Nephron progenitor cell (in vitro differentiated cells): ENCODE measurements around the gene PTPN21.

Experiments
- DNase-seq: peaks from one replicate; pipeline ENCODE4 v3.0.0; 2021
- H3K27ac Mint-ChIP-seq: 2 replicates; pipeline ENCODE4 v1.8.0; 2021; ENCODE audit warnings: mild to moderate bottlenecking, moderate library complexity, mixed read lengths
- H3K27me3 Mint-ChIP-seq: 2 replicates; pipeline ENCODE4 v1.8.0; 2021; ENCODE audit warnings: mild to moderate bottlenecking, low read depth, mixed read lengths; ENCODE audit not compliant: poor library complexity
- H3K36me3 Mint-ChIP-seq: 2 replicates; pipeline ENCODE4 v1.8.0; 2021; ENCODE audit warnings: low read depth, mixed read lengths
- H3K4me1 Mint-ChIP-seq: 2 replicates; pipeline ENCODE4 v1.8.0; 2021; ENCODE audit warnings: mixed read lengths
- H3K4me3 Mint-ChIP-seq: 2 replicates; pipeline ENCODE4 v1.8.0; 2021; ENCODE audit warnings: mild to moderate bottlenecking, moderate library complexity, mixed read lengths
- H3K9me3 Mint-ChIP-seq: 2 replicates; pipeline ENCODE4 v1.8.0; 2021; ENCODE audit warnings: mild to moderate bottlenecking, moderate library complexity, mixed read lengths
- CTCF ChIP-seq: fragments of 200-600 bp; sonication (generic); IDR thresholded peaks from 2 replicates; pipeline ENCODE4 v1.5.0; 2021; ENCODE audit warnings: antibody characterized with exemption

Gene PTPN21

DNA sequence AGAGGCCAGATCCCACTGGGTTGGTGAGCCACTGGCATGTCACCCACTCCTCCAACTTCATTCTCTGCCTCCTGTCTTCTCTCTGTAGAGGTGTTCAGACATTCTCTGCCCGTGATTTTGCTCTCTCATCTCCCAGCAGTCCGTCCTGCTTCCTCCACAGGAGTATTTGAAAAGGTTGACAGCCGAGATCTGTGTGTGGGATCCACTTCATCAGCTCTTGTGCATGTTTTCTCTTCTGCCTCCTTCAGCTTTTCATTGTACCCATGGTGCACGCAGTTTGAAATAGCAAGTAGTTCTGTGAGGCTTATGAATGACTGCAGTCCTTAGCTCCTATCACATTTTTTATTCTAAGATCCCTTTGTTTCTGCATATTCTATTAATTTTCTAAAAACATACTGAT lies 42.8 kb upstream of the PTPN21 start:
- DNase-seq, result no peak
- Mint-ChIP-seq H3K27me3 (no peaks in the 10 kb centered on the region), H3K27ac (peak overlapping the region; percentile 69), H3K4me3 (no peak overlapping the region), H3K4me1 (peaks cover 43% of the 10 kb centered on the region), H3K9me3 (no peaks in the 10 kb centered on the region), H3K36me3 (peaks cover 89% of the 10 kb centered on the region)
- no peak for TF ChIP-seq CTCF

DNA sequence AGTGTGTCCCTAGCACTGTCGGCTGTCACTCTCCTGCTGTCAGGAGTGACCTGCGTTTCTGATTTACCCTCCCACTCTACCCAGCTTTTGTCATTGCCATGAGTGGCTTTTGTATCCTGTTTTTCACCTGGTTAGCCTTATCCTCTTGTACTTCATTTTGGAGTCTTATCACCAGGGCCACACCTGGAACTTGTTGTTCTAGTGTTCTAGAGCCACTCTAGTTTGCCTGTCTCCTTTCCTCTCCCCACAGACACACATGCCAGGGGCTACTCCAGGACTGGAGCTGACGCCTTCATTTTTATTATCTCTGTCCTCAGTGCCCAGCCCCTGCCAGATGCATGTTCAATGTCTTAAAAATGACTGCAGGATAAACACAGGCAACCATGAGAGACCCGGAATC lies 42.2 kb upstream of the PTPN21 start:
- H3K4me1 Mint-ChIP-seq, result peaks cover 43% of the 10 kb centered on the region
- H3K27ac Mint-ChIP-seq, result peak overlapping the region; percentile 69
- TF ChIP-seq CTCF, result no peak
- no peaks in the 10 kb centered on the region for H3K27me3 Mint-ChIP-seq
- no peak for DNase-seq
- no peak overlapping the region for H3K4me3 Mint-ChIP-seq
- H3K36me3 Mint-ChIP-seq, result peaks cover 85% of the 10 kb centered on the region
- no peaks in the 10 kb centered on the region for H3K9me3 Mint-ChIP-seq

GRCh38 chr14:88592031-88592430 lies 37.2 kb upstream of the PTPN21 start:
- Mint-ChIP-seq H3K27ac (peak overlapping the region; percentile 17), H3K27me3 (no peaks in the 10 kb centered on the region), H3K36me3 (peaks cover 73% of the 10 kb centered on the region), H3K9me3 (peaks cover 4% of the 10 kb centered on the region), H3K4me1 (peaks cover 3% of the 10 kb centered on the region), H3K4me3 (no peak overlapping the region)
- DNase-seq, result no peak
- no peak for TF ChIP-seq CTCF

GRCh38 chr14:88590173-88590572 lies 35.4 kb upstream of the PTPN21 start:
- H3K36me3 Mint-ChIP-seq, result peaks cover 79% of the 10 kb centered on the region
- H3K4me3 Mint-ChIP-seq, result no peak overlapping the region

GRCh38 chr14:88588081-88588480 lies 33.3 kb upstream of the PTPN21 start:
- no peak overlapping the region for H3K4me3 Mint-ChIP-seq
- no peak for DNase-seq
- H3K27me3 Mint-ChIP-seq, result no peaks in the 10 kb centered on the region
- no peak for TF ChIP-seq CTCF
- no peaks in the 10 kb centered on the region for H3K4me1 Mint-ChIP-seq
- peak overlapping the region; percentile 1 for H3K27ac Mint-ChIP-seq
- peaks cover 10% of the 10 kb centered on the region for H3K9me3 Mint-ChIP-seq
- peaks cover 81% of the 10 kb centered on the region for H3K36me3 Mint-ChIP-seq

More at GRCh38 chr14:88590173-88590572, 35.4 kb upstream of the PTPN21 start:
- Mint-ChIP-seq H3K4me1 (no peaks in the 10 kb centered on the region), H3K27me3 (no peaks in the 10 kb centered on the region), H3K27ac (peak overlapping the region; percentile 86), H3K9me3 (peaks cover 10% of the 10 kb centered on the region)
- TF ChIP-seq CTCF, result no peak
- no peak for DNase-seq

DNA sequence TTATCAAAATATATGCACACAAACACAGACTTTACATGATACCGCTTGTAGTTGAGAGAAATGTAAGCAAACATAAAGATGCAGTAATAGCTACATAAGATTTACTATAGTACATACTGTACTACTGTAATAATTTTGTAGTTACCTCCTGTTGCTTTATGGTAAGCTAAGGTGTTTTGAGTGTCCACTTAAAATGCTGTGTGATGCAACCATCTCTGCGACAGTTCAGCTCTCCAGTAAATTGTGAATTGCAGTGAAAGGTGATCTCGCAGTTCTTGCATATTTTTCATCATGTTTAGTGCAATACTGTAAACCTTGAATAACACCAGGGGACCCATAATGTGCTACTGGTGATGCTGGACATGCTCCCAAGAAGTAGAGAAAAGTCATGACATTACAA lies 29.6 kb upstream of the PTPN21 start:
- DNase-seq, result no peak
- TF ChIP-seq CTCF, result no peak
- Mint-ChIP-seq H3K36me3 (peaks cover 82% of the 10 kb centered on the region), H3K27me3 (no peaks in the 10 kb centered on the region), H3K4me1 (no peaks in the 10 kb centered on the region), H3K4me3 (no peak overlapping the region), H3K27ac (no peak overlapping the region), H3K9me3 (peaks cover 10% of the 10 kb centered on the region)
